Raji (cell line): ENCODE data around the gene REXO1.

Experiments used
- POLR2A ChIP-seq: IDR thresholded peaks from 2 replicates; pipeline ENCODE4 v1.6.1; 2011; ENCODE audit warnings: low read depth, low read length, control low read depth; ENCODE audit not compliant: insufficient read depth

REXO1 gene

GRCh38 chr19:1848399-1849131, at the start of gene REXO1:
REXO1 (minus strand) TSS chr19:1848483; CDS start chr19:1848358, 125 bp downstream.
- TF ChIP-seq POLR2A = peak; percentile 49

GRCh38 chr19:1896508-1896907, 48.2 kb upstream of the REXO1 start:
- TF ChIP-seq POLR2A = no peak

GRCh38 chr19:1893791-1894190, 45.5 kb upstream of the REXO1 start:
- no peak for TF ChIP-seq POLR2A

GRCh38 chr19:1889907-1890306, 41.6 kb upstream of the REXO1 start:
- TF ChIP-seq POLR2A = no peak

- no peak for TF ChIP-seq POLR2A
Observed at GRCh38 chr19:1888385-1888784, 40.1 kb upstream of the REXO1 start.

- peak; percentile 72 for TF ChIP-seq POLR2A
Observed at GRCh38 chr19:1885398-1886119, 37.3 kb upstream of the REXO1 start, which contains the start of gene ABHD17A. ABHD17A (minus strand) TSS chr19:1885496; CDS start chr19:1881566, 3,930 bp downstream.

- TF ChIP-seq POLR2A = no peak
Observed at GRCh38 chr19:1884719-1885334, 36.5 kb upstream of the REXO1 start.

GRCh38 chr19:1884291-1884718, 36.0 kb upstream of the REXO1 start:
- TF ChIP-seq POLR2A = no peak

GRCh38 chr19:1883784-1884183, 35.5 kb upstream of the REXO1 start:
- TF ChIP-seq POLR2A = no peak

GRCh38 chr19:1882786-1883692, 34.8 kb upstream of the REXO1 start:
- TF ChIP-seq POLR2A = no peak

GRCh38 chr19:1882089-1882785, 34.0 kb upstream of the REXO1 start:
- TF ChIP-seq POLR2A = no peak

- no peak for TF ChIP-seq POLR2A
Observed at GRCh38 chr19:1880611-1881392, 32.5 kb upstream of the REXO1 start.
